Right lobe of liver (tissue), 4 donors: Measurements from ENCODE around the gene GPATCH11.

ENCODE experiments used
- CTCF ChIP-seq, 4 donors: fragments of 200-600 bp in 3 of 4; fragments of 450-650 bp in 1 of 4; IDR thresholded peaks; one replicate each; pipeline versions ENCODE4 v1.5.1 to v1.8.0; 2016 to 2022; ENCODE audit warnings: antibody characterized with exemption in 4 of 4, mild to moderate bottlenecking in 2 of 4
- POLR2A ChIP-seq: fragments of 450-650 bp; IDR thresholded peaks from one replicate; pipeline ENCODE4 v1.6.1; 2017; ENCODE audit warnings: antibody characterized with exemption, mild to moderate bottlenecking
- donor health status: DM: no; HTN: no; CAD: no.
- donor health status: DM: no; HTN: no; CAD: no.
- donor health status: DM: no; HTN: yes; CAD: no.

- no peak for TF ChIP-seq CTCF (IDR thresholded peaks at IDR 0.05)
- no peak for TF ChIP-seq POLR2A
Measured at GRCh38 chr2:37061013-37061711, 23.2 kb upstream of the GPATCH11 start.
